Tibial nerve (tissue), 4 donors: ENCODE data around the gene CALY.

Experiments used
- EP300 ChIP-seq, 2 donors: sonication (generic); formaldehyde crosslinking; IDR thresholded peaks; one replicate each; pipeline ENCODE4 v1.6.1; 2017; ENCODE audit warnings: antibody characterized with exemption in 2 of 2, mild to moderate bottlenecking in 1 of 2
- POLR2A ChIP-seq, 2 donors: fragments of 450-650 bp; IDR thresholded peaks; one replicate each; pipeline ENCODE4 v1.6.1; 2017; ENCODE audit warnings: antibody characterized with exemption in 2 of 2, mild to moderate bottlenecking in 2 of 2, moderate library complexity in 2 of 2
- TF ChIP-seq, protein P1 (sequence below), 5 experiments: fragments of 200-600 bp in 3 of 5; fragments of 450-650 bp in 2 of 5; sonication (generic) in 3 of 5; IDR thresholded peaks; one replicate each; pipeline ENCODE4 v1.5.1; 2016 to 2019; ENCODE audit warnings: antibody characterized with exemption in 5 of 5, mild to moderate bottlenecking in 3 of 5, moderate library complexity in 2 of 5

- TF ChIP-seq POLR2A (IDR thresholded peaks at IDR 0.05) (no peak), EP300 (IDR thresholded peaks at IDR 0.05) (no peak)
- TF ChIP-seq, protein P1, sequence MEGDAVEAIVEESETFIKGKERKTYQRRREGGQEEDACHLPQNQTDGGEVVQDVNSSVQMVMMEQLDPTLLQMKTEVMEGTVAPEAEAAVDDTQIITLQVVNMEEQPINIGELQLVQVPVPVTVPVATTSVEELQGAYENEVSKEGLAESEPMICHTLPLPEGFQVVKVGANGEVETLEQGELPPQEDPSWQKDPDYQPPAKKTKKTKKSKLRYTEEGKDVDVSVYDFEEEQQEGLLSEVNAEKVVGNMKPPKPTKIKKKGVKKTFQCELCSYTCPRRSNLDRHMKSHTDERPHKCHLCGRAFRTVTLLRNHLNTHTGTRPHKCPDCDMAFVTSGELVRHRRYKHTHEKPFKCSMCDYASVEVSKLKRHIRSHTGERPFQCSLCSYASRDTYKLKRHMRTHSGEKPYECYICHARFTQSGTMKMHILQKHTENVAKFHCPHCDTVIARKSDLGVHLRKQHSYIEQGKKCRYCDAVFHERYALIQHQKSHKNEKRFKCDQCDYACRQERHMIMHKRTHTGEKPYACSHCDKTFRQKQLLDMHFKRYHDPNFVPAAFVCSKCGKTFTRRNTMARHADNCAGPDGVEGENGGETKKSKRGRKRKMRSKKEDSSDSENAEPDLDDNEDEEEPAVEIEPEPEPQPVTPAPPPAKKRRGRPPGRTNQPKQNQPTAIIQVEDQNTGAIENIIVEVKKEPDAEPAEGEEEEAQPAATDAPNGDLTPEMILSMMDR (IDR thresholded peaks at IDR 0.05), result no peak
These were observed 7.5 kb upstream of the CALY start for GRCh38 chr10:133344236-133344635.
